ENCODE data around the gene ANO2. TPM values are rescaled to one million over a fixed set of nuclear protein-coding genes. Genes with fewer than 3 reads are reported as not detected.
A peak's percentile ranks its signal among the peaks of the same experiment; 100 is the strongest.

ANO2 gene
- total RNA-seq, 1 donor from 2014 or later = 1.9 TPM

DNA sequence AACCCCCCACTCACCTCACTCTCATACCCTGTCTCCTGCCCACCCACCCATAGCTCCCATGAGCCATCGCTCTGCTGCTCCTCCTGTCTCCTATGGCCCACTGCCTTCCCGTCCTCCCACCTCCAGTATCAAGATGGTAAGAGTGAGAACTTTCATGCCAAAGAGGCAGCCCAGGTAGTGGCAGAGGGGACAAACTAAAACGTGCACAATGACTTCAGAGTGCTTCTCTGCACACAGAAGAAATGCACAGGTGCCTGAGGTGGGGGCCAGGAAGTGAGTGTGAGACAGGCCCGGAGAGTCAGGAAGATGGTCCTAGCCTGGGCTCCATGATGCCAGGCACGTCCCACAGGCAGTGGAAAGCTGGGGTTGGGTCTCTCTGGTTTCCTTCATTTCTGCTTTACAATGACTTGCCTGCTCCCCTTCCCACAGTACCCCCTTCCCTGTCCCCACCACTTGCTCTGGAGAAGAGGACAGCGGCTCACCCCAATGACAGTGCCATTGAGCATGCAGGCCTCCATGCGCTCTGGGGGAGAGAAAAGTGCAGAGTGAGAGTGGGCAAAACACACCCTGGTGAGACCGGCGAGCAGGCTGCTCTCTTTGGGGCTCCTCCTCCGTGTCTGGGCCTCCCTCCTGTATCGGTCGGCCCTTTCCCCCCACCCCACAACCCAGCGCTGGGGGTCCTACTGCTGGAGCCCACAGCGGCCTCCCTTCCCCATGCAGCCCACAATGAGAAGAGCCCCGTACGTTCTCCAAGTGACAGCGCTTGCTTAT lies 22.8 kb upstream of the ANO2 start:
- no peaks in the 10 kb centered on the region for H3K9me3 Mint-ChIP-seq
- H3K4me1 Mint-ChIP-seq = peaks cover 13% of the 10 kb centered on the region
- peaks cover 21% of the 10 kb centered on the region for H3K27me3 Mint-ChIP-seq (ENCODE audit: low read depth)
- no peak overlapping the region for H3K4me3 Mint-ChIP-seq
- H3K36me3 Mint-ChIP-seq (ENCODE audit: low read depth) = no peaks in the 10 kb centered on the region
- TF ChIP-seq, protein P1, sequence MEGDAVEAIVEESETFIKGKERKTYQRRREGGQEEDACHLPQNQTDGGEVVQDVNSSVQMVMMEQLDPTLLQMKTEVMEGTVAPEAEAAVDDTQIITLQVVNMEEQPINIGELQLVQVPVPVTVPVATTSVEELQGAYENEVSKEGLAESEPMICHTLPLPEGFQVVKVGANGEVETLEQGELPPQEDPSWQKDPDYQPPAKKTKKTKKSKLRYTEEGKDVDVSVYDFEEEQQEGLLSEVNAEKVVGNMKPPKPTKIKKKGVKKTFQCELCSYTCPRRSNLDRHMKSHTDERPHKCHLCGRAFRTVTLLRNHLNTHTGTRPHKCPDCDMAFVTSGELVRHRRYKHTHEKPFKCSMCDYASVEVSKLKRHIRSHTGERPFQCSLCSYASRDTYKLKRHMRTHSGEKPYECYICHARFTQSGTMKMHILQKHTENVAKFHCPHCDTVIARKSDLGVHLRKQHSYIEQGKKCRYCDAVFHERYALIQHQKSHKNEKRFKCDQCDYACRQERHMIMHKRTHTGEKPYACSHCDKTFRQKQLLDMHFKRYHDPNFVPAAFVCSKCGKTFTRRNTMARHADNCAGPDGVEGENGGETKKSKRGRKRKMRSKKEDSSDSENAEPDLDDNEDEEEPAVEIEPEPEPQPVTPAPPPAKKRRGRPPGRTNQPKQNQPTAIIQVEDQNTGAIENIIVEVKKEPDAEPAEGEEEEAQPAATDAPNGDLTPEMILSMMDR (conservative IDR thresholded peaks at IDR 0.05) = no peak
- DNase-seq (ENCODE audit: low read depth, low spot score) = no peak
- no peak overlapping the region for H3K27ac Mint-ChIP-seq (ENCODE audit: unreplicated experiment)

DNA sequence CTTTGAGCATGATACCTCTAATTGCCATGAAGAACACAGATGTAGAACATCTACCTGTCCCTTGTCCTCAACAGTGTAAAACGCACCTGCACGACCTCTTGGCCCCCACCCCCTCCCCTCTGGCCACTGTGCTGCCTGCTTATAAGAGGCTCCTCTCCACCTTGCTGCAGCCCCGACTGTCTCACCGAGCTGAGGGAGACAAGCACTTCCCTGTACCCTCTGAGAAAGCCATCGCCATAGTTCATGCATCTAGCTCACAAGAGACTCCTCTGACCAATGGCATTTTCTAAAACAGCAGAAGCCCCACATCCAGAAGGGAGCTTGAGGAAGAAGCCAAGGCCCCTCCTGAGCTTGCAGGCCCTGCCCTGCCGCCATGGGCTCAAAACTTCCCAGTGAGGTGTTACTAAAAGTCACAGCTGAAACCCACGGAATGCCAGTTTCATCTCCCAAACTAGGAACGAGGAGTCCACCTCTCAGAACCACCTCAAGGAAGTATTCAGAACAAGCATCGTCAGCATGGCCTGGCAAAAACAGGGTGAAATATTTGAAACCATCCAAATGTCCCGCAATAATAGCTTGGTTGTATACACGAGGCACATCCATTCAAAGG lies 21.5 kb upstream of the ANO2 start:
- Mint-ChIP-seq H3K36me3 (ENCODE audit: low read depth) (no peaks in the 10 kb centered on the region), H3K27me3 (ENCODE audit: low read depth) (peaks cover 21% of the 10 kb centered on the region), H3K4me3 (no peak overlapping the region), H3K9me3 (no peaks in the 10 kb centered on the region), H3K27ac (ENCODE audit: unreplicated experiment) (no peak overlapping the region), H3K4me1 (peaks cover 13% of the 10 kb centered on the region)
- TF ChIP-seq, protein P1 (conservative IDR thresholded peaks at IDR 0.05) = no peak
- no peak for DNase-seq (ENCODE audit: low read depth, low spot score)

DNA sequence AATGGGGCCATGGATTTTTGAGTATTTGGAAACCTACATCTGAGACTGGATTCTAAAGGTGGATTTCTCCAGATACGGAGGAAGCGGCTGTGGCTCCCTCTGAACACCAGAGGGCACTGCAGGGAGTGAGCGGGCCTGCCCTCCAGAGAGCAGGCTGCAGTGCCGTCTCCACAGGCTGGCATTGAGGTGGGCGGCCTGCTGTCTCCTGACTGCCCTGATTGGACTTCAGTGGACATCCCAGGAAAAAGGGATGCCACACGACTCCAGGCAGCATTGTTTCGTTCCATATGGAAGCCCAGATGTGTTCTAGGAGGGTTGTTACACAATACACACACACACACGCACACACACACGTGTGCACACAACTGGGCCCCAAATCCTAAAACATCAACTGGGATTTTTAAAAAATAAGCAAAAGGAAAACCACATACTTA lies 20.9 kb upstream of the ANO2 start:
- H3K4me3 Mint-ChIP-seq = no peak overlapping the region
- peak; percentile 72 for DNase-seq (ENCODE audit: low read depth, low spot score)
- H3K4me1 Mint-ChIP-seq = peaks cover 13% of the 10 kb centered on the region
- no peaks in the 10 kb centered on the region for H3K9me3 Mint-ChIP-seq
- peaks cover 21% of the 10 kb centered on the region for H3K27me3 Mint-ChIP-seq (ENCODE audit: low read depth)
- H3K36me3 Mint-ChIP-seq (ENCODE audit: low read depth) = no peaks in the 10 kb centered on the region
- TF ChIP-seq, protein P1 (conservative IDR thresholded peaks at IDR 0.05) = peak; percentile 94
- H3K27ac Mint-ChIP-seq (ENCODE audit: unreplicated experiment) = no peak overlapping the region

DNA sequence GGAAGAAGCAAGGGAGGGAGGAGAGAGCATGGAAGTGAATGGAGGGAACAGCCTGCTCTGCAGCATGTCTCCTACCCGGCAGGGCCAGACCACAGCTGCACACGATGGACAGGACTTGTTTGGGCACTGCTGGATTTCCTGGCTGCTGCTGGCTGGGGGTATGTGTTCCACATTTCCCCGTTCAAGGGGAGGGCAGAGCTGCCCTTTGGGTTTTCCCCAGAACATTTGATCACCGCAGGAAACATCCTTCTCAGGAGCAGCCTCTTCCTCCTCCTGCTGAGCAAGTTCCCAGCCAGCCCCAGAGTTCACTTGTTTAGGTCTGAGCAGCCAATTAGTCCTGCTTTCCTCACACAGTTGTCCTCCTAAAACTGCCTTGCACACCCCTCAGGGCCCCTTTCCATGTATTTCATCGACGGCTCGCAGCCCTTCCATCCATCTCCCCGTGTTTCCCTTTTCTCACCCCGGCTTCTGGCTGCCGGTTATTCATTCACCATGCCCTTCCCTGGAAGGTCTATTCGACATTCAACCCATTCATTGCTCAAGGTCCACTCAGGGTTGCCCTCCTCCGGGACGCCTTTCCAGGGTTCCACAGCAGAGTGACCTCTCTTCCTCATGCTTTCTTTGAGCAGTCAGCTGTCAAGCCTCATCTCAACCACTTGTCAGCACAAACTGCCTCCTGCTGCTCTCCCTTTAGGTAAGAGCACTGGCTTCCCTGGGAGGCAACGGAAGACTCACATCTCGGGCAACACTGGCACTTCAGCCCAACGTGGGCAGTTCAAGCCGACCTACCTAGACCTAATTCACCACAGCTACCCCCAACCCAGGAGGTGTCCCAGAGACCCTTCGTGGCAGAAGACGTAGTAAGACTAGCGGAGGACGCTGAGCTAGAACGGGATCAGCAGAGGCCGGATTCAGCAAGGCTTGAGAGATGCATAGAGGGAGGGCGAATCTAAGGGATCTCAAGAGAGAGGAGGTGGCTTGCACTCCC lies 20.1 kb upstream of the ANO2 start:
- Mint-ChIP-seq H3K4me3 (no peak overlapping the region), H3K27ac (ENCODE audit: unreplicated experiment) (no peak overlapping the region), H3K36me3 (ENCODE audit: low read depth) (no peaks in the 10 kb centered on the region), H3K9me3 (no peaks in the 10 kb centered on the region), H3K4me1 (peaks cover 13% of the 10 kb centered on the region), H3K27me3 (ENCODE audit: low read depth) (peaks cover 21% of the 10 kb centered on the region)
- DNase-seq (ENCODE audit: low read depth, low spot score) = no peak
- TF ChIP-seq, protein P1 (conservative IDR thresholded peaks at IDR 0.05) = no peak

DNA sequence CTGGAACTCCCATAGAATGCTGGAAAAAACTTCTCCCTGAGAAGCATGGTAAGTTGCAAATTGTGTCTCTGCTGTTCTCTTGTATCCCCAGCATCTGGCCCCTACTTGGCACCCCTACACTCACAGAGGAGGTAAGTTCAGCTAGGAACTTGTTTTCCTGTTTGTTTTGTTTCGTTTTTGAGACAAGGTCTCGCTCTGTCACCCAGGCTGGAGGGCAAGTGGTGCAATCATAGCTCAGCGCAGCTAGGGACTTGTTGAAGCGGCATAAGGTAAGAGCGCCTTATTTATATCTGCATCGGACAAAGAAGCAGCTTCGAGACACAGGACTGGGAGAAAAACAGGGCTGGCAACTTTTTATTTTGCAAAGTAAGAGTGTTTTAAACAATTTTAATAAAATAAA lies 18.5 kb upstream of the ANO2 start:
- peaks cover 13% of the 10 kb centered on the region for H3K4me1 Mint-ChIP-seq
- H3K9me3 Mint-ChIP-seq = no peaks in the 10 kb centered on the region
- peaks cover 18% of the 10 kb centered on the region for H3K27me3 Mint-ChIP-seq (ENCODE audit: low read depth)
- TF ChIP-seq, protein P1 (conservative IDR thresholded peaks at IDR 0.05) = no peak
- no peak overlapping the region for H3K4me3 Mint-ChIP-seq
- no peaks in the 10 kb centered on the region for H3K36me3 Mint-ChIP-seq (ENCODE audit: low read depth)
- DNase-seq (ENCODE audit: low read depth, low spot score) = no peak
- no peak overlapping the region for H3K27ac Mint-ChIP-seq (ENCODE audit: unreplicated experiment)

Data from neural crest cell (in vitro differentiated cells).